Activated CD8-positive, alpha-beta memory T cell treated with anti-CD3 and anti-CD28 coated beads for 4 hours (primary cell): ENCODE results near the gene MIAT.

ENCODE experiments used
- DNase-seq, 2 donors: peaks; one replicate each; pipeline ENCODE4 v3.0.0-alpha.2; 2020; ENCODE audit warnings: low read depth in 2 of 2

The MIAT gene

DNA sequence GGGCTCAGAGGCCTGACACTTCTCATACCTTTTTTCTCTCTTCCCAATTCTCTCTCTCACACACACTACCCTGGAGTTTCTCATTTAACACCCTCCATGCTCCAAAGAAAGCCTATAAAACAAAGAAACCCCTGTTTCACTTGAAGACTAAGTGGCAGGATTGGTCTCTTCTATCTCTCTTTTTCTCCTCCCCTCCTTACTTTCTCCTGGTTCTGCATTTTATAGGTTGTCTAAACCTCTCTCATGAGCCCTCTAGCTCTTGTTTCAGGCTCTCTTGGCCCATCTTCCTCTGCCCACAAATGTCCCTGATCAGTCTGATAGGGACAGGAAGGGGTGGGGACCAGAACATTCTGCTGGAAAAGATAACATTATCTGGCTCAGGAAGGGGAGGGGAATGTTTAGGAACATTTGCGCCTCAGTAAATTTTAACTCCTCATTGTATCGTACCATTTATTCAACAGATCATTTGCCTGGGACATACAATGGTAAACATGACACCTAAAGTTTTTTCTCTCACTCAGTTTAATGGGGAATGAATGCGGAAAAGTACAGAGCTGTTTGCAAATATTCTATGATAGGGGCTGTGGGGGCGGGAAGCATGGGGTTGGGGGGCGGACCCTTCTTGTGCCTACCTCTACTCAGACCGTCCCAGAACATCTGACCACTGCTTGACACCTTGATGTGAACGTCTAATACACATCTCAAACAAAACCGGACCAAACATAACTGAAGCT lies 24.8 kb upstream of the MIAT start:
- no peak for DNase-seq

DNA sequence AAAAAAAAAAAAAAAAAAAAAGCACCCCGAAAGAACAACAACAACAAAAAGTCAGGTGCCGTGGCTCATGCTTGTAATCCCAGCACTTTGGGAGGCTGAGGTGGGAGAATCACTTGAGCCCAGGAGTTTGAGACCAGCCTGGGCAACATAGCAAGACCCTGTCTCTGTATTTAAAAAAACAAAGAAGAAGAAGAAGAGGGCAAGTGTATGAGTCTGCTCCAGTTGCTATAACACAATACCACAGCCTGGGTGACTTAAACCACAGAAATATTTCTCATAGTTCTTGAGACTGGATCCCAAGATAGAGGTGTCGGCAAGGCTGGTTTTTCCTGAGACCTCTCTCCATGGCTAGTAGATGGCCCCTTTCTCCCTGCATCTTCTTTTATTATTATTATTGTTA lies 23.2 kb upstream of the MIAT start:
- DNase-seq, result no peak

DNA sequence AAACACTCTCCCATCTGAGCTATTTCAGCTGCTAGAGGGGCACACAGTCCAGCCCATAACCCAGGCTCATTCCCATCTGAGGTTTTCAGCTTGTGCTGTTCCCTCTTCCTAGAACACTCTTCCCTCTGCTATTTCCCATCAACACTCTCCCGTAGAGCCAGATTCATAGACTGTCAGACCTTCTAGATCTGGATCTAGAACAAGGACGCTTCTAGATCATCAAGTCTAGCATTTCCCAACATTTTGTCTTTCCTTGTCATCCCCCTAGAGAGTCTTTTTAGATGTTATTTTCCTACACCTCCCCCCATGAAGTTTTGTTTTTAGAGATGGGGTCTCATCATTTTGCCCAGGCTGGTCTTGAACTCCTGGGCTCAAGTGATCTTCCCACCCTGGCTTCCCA lies 22.3 kb upstream of the MIAT start:
- no peak for DNase-seq

- no peak for DNase-seq
Measured at GRCh38 chr22:26636296-26636695, 21.1 kb upstream of the MIAT start.

DNA sequence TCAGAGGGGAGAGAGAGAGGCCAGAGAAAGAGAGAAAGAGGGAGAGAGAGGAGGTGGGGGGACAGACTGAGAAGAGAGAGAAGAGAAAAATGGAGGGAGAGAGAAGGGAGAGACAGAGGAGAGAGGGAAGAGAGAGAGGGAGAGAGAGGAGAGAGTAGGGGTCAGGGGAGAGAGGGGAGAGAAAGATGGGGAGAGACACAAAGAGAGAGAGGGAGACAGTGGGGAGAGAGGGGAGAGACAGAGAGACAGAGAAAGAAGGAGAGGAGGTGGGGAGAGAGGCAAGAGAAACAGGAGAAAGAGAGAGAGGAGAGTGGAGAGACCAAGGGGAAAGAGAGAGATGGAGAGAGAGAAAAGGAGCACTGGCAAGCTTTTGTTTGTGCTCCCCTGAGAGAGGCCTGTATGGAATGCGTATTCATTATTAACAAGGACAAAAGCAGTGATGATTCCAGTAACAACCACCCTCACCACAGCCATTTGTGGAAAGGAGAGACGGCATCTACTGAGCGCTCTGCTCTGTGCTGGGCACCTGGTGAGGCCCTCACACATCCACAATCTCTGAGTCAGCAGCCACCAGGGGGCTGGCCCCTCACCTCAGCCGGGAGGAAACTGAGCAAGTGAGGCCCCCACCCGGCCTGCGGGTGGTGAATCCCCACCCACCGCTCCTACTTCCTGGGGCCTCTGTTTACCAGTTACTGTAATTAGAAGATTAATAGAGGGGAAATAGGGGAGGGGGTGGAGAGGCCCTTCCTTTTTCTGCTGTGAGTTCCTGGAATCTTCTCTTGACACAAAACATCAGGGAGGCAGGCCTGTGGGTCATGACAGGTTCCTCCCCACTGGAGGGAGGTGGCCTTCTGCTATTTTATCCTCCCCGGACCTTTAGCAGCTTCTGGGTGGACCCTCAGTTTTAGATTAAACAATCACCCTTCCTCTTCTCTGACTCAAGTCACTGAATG lies 14.6 kb upstream of the MIAT start:
- DNase-seq, result peak; percentile 68 to 69

GRCh38 chr22:26643418-26644100 lies 13.8 kb upstream of the MIAT start:
- DNase-seq, result no peak

GRCh38 chr22:26646158-26646557 lies 11.2 kb upstream of the MIAT start:
- DNase-seq, result no peak

DNA sequence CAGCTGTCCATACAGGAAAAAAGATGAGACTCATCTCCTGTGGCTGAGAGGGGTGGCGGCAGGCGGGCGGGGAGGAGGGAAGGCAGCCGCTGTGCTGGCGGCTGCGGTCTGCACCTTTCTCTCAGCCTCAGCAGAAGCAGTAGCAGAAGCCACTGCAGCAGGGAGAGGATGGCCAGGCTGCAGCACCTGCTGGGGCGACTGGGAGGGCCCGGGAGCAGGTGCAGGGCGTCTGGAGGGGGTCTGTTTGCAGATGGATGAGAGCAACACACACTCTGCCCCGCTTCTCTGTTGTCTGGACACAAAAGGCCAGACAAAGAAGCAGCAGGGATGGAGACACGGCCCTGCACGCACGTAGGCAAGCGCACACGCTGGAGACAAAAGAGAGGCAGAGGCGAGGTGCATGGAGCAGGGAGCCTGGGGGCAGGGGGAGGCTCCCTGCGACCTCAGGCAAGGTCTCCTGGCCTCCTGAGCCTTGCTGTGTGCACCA lies 9.3 kb upstream of the MIAT start:
- no peak for DNase-seq

DNA sequence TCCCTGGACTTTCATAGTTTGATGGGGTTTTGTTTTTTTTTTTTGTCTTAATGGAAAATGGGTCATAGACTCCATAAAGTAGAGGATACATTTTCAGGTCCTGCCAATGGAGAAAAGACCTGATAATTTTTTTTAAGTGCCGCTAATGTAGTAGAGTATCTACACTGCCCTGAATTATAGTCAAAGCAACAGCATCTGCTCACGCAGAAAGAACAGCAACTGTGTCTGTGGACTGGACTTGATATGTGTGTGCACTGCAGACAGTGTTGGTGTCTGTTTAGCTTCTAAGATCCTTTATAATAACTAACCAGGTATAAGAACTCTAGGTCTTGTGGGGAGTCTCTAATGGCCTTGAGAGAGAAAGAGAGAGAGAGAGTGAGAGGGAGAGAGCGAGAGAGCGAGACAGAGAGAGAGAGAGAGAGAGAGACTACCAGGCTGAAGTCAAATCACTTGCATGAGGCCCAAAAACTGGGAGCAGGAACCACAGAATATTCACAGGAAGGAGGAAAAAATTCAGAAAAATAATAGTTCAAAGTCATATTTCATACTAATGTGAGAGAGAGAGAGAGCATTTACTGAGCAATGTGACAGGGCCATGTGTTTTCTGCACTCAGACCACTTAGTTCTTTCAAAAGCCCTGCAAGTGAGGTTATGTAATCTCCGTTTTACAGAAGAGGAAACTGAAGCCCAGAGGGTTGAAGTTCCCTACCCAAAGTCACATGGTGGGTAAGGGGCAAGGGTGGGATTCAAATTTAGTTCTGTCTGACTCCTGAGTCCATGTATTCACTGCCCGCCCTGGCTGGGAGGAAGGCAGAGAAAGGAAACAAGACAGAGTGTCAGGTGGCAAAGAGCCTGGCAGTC lies 8.6 kb upstream of the MIAT start:
- no peak for DNase-seq

DNA sequence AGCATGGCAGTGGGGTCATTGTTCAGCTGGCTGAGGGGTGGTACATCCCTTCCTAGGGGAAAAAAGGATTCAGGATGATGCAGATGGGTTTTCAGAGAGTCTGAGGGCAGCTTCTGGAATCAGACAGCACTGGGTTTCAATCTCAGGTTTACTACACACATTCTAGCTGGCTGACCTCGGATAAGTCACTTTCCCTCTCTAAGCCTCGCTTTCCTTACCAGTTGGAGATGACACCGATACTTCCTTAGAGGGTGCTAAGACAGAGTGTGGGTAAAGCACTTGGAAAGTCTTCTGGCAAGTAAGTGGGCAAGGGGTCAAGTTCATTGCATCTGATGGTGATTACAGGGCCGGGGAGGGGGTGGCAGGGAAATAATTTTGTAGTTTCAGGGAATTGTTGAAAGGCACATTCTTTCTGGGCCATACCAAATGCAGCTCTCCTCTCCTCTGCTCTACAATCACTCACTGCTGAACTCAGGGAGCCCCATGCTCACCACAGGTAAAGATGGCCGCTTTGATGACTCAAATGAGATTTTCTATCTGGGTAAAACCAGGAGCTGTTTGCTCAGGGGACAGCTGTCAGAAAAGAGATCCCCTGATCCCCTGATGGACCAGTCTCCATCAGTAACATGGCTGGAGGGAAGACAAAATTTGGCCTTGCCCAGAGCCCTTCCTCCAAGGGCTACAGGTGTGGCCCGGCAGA lies 6.5 kb upstream of the MIAT start:
- DNase-seq, result no peak

GRCh38 chr22:26651815-26652214 lies 5.6 kb upstream of the MIAT start:
- no peak for DNase-seq

GRCh38 chr22:26658161-26658560 lies 773 bp downstream of the MIAT start:
- DNase-seq, result no peak

DNA sequence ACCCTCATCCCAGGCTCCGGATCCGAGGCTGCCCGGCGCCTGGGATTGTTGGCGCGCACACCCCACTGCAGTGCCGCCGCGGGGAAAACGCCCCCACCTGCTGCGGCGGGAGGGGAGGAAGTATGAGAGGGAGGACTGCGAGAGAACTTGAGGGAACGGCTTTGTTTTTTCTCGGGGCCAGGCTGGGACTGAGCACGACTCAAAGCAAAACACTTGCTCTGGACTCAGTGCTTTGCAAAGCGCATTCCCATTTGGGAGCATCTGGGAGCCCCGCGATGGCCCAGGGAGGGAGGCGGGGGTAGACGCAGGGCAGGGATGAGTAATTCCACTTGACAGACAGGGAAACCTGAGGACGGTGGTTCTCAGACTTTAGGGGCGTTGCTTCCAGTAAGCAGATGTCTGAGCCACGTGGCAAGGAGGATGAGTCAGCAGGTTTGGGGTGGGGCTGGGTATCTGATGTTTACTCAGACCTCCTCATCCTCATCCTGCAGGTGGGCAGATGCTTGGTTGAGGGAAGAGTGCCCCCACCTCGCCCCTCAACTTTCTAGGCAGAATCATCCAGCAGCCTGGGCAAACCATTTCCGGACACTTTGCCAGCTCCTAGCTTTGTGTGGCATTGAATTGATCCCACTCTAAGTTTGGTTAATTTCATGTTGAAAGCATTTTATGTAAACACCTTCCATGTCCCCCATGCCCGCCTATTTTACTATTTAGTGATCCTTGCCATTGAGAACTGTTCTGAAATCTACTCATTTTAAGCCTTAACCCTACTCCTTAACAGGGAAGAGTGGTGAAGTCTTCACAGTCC lies 1.5 kb downstream of the MIAT start:
- peak; percentile 66 to 78 for DNase-seq

DNA sequence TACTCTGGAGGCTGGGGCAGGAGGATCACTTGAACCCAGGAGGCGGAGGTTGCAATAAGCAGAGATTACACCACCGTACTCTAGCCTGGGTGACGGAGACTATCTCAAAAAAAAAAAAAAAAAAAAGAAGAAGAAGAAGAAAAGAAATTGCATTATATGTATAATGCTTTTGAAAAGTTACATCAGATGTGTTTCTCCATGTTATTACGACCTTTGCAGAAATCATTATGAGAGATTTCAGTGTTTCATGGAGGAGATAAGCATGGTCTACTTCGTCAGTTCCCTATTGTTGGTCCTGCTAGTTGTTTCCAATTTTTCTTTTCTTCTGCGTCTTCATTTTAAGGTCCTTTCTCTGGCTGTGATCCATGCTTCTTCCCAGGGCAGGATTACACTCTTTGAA lies 3.0 kb downstream of the MIAT start:
- DNase-seq, result no peak

- no peak for DNase-seq
Measured at GRCh38 chr22:26660961-26661578, 3.7 kb downstream of the MIAT start.

DNA sequence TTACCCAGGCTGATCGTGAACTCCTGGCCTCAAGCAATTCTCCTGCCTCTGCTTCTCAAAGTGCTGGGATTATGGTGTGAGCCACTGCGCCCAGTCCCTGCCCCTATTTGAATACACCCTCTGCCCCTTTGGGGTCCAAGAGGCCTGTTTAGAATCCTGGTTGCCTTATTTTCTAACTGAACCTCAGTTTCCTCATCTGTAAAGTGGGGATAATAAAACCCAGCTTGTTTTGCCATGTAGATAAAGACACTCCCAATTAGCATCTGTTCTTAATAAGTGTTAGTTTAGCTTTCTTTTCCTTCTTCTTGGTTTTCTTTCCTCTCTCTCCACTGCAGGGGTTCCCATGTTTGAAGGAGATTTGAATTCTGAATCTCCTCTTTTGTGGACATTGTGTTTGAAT lies 4.8 kb downstream of the MIAT start:
- no peak for DNase-seq

- no peak for DNase-seq
Measured at GRCh38 chr22:26663374-26663923, 6.1 kb downstream of the MIAT start.

DNA sequence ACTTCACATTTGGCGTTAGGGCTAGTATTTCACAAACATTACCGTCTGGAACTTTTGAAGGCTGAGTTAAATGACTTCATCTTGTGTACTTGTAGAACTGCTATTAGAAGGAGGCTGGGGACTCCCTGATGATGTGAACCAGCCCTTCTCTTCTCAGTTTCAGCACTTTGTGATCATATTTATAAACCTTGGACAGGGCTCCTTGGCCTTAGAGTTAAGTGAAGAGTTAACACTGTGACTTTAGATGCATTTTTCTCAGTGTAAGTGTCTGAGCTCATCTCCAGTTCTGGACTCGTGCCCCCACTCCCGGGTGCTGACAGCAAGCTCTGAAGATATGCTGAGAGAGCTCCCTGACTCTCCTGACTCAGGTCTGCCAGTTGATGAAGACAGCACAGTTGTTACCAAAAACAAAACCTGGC lies 8.4 kb downstream of the MIAT start:
- no peak for DNase-seq

DNA sequence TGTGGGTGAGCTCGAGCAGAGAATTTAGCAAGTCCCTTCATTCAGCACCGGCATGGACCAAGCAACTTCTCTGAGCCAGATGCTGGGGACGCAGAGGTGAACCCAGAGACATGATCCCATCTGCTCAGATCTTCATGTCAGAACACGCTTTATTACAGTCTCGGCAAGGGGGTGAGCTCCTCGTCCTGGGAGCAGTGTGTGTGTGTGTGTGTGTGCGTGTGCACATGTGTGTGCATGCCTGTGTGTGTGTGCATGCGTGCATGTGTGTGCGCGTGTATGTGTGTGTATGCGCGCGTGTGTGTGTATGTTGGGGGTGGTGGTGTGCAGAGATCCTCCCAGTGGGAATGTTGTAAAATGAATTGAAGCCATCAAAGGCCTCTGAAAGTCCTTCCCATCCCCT lies 9.8 kb downstream of the MIAT start:
- DNase-seq, result no peak
